GM12891 (cell line): ENCODE data around the gene PKHD1.

Source experiments
- DNase-seq: peaks from one replicate; pipeline ENCODE4 v3.0.0; 2011; ENCODE audit warnings: low spot score; ENCODE audit not compliant: insufficient read length
- FAIRE-seq: peaks from 2 replicates; lab custom pipeline; 2011; peaks lifted over from hg19 to GRCh38; lab: Jason Lieb, UNC
- PAX5 ChIP-seq: IDR thresholded peaks from 2 replicates; pipeline ENCODE4 v1.6.1; 2011; ENCODE audit warnings: low read length, moderate library complexity, mild to moderate bottlenecking; ENCODE audit not compliant: insufficient read depth, severe bottlenecking
- POLR2A ChIP-seq: IDR thresholded peaks from 2 replicates; pipeline ENCODE4 v1.6.1; 2011; ENCODE audit warnings: low read depth, low read length, control low read depth
- POLR2AphosphoS5 ChIP-seq: IDR thresholded peaks from 2 replicates; pipeline ENCODE4 v1.6.1; 2011; ENCODE audit warnings: low read depth, low read length, control low read depth
- POU2F2 ChIP-seq: IDR thresholded peaks from 2 replicates; pipeline ENCODE4 v1.6.1; 2011; ENCODE audit warnings: low read depth, mild to moderate bottlenecking, control low read depth, low read length, moderate library complexity
- SPI1 ChIP-seq: IDR thresholded peaks from 2 replicates; pipeline ENCODE4 v1.6.1; 2011; ENCODE audit warnings: low read depth, low read length, control low read depth
- TAF1 ChIP-seq: IDR thresholded peaks from 2 replicates; pipeline ENCODE4 v1.6.1; 2011; ENCODE audit warnings: low read depth, low read length, control low read depth

The PKHD1 gene

DNA sequence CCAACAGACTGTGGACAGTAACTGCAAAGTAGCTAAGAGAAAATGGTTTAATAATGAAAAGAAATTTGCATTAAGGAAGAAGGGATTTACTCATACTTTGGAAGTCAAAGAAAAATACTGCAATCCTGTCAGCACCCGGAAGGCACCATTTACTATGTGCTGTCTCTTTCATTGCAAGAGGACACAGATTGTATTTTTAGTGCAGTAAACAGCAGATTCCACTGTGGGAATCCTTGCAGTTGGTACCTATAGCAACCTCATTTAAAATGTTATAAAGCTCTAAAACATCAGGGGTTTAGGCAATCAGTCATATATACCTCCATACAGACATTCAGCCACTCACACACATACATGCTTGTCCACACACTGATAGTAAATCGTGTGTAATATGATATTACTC, 346.8 kb downstream of the PKHD1 start:
- DNase-seq, result no peak
- TF ChIP-seq SPI1 (no peak), POU2F2 (no peak), POLR2A (no peak), TAF1 (no peak), PAX5 (no peak), POLR2AphosphoS5 (no peak)
- FAIRE-seq, result no peak

DNA sequence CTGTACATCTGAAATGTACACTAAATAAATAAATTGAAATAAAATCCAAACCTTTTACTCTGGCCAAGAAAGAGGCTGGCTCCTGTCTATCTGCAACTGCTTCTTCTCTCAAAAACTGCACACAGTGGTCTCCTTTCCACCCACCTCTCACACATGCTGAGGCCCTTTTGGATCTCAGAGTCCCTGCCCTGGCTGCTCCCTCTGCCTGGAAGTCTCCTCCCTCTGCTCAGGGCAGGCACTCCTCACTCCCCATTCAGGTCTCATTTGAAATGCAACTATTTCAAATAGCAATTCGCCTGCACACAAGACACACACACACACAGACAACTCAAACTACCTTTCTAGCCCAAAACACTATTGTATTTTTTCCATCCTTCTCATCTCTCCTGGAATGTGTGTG, 348.8 kb downstream of the PKHD1 start:
- FAIRE-seq (no peak), DNase-seq (no peak)
- TF ChIP-seq POLR2AphosphoS5, result no peak
- no peak for TF ChIP-seq TAF1
- TF ChIP-seq POU2F2, result no peak

DNA sequence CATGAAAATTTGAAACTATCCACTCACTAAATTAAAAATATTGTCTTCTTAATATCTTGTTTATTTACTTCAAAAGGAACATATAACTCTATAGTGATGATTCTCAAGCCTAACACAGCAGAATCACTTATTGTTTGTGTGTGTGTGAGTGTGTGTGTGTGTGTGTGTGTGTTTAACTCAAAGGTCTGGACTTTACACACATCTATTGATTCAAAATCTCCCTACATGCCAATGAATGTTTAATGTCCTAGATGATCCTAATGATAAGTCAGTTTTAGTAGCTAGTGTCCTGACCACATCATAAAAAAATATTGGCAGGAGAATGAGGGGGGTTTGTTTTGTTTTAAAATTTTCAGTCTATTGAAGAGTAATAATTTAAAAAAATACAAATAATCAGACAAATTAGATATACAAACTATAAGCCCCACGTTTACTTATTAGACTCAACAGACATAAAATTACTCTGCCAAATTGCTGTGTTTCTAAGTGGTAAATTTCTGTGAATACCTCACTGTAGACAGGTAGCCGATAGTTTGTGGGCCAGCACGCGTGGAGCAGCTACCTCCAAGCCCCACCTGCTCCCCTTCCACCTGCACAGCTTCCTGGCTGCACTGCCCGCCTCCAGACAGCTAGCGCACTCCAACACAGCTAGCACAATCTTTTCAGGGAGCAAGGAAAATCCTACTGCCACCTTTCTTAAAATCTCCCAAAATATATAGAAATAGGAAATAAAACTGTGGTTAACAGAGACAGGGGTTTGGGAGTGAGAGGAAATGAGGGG, 349.6 kb downstream of the PKHD1 start:
- no peak for DNase-seq
- FAIRE-seq, result no peak
- no peak for TF ChIP-seq POLR2A
- no peak for TF ChIP-seq TAF1
- no peak for TF ChIP-seq POLR2AphosphoS5
- no peak for TF ChIP-seq POU2F2
- TF ChIP-seq PAX5, result no peak
- no peak for TF ChIP-seq SPI1

DNA sequence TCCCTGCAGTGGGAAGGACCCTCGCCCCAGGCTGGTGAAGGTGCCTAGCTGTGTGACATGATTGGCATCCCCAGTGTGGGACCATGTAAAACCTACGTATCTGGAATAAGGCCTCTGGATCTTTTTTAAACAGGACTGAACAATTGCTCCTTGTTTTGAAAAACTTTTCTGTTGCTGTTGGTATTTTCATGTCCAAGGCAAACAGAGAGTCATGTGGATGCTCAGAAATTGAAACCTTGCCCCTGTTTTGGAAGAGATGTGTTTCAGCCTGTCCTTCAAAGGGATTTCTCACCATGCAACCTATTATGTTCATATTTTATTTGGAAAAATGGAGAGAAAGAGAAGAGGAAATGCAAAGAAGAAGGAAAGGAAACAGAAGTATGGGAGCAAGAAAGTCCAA, 362.3 kb downstream of the PKHD1 start:
- no peak for DNase-seq
- TF ChIP-seq PAX5 (no peak), POLR2AphosphoS5 (no peak), POLR2A (no peak), TAF1 (no peak), SPI1 (no peak)
- no peak for FAIRE-seq

DNA sequence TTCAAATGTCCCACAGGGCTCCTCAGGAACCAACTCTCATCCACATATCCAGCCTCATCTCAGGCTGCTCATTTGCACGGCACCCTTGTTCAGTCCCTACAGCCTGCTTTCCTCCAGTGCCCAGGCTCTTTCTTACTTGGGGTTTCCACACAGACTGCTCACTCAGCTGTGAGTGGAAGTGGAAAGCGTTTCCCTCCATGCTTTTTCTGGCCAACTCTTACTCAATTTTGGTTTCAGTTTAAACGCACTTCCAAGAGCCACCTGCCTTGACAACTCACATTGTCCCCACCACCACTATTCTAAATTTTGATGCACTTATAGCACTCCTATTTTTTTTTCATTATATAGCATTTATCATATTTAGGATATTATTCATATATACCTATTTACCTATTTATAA, 367.1 kb downstream of the PKHD1 start:
- DNase-seq (no peak), FAIRE-seq (no peak)
- no peak for TF ChIP-seq PAX5
- no peak for TF ChIP-seq POLR2A
- TF ChIP-seq POU2F2, result no peak

DNA sequence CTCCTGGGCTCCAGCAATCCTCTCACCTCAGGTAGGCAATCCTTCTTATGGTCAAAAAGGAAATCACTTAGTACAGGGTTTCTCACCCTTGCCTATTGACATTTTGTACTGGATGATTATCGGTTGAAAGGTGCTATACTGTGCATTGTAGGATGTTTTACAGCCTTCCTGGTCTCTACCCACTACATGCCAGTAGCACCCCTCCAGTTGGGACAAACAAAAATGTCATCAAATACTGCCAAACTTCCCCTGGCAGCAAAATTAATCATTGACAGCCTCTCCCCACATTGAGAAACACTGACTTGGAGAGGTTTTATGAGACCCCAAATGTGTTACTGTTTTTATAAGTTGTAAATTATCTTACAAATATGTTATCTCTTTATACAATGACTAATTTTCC, 368.1 kb downstream of the PKHD1 start:
- FAIRE-seq, result no peak
- TF ChIP-seq POLR2AphosphoS5 (no peak), POU2F2 (no peak), PAX5 (no peak), SPI1 (no peak), POLR2A (no peak)
- no peak for DNase-seq

DNA sequence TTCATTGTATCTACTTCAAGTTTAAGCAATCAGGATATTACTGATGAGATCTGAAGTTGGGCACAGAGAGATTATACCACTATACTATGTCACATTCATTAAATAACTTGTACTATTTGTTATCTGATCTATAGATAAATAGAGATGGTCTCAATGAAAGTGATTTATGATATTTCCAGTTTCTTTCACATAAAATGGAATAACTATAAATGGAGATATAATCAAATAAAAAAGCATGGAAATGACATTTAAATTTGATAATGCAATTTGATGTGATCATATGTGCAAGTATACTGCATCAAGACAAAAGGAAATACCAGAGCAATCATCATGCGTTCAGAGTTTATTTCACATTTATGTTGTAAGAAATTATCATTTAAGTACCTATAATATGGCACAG, 368.9 kb downstream of the PKHD1 start:
- DNase-seq (no peak), FAIRE-seq (no peak)
- no peak for TF ChIP-seq POLR2AphosphoS5
- no peak for TF ChIP-seq SPI1
- no peak for TF ChIP-seq PAX5
- TF ChIP-seq POU2F2, result no peak
- no peak for TF ChIP-seq POLR2A
- TF ChIP-seq TAF1, result no peak

DNA sequence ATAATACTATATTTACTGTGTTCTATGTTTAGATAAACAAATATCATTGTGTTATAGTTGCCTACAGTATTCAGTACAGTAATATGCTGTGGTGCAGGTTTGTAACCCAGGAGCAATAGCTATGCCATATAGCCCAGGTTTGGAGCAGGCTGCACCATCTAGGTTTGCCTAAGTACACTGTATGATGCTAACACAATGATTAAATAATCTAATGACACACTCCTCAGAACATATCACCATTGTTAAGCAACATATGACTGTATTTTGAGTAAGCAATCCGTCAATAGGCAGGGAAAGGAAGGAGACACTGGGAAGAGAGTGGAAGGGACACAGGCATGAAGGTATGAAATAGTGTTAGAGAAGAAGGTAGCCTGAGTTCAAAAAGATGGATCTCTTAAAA, 369.9 kb downstream of the PKHD1 start:
- FAIRE-seq (no peak), DNase-seq (no peak)
- TF ChIP-seq POLR2A, result no peak
- TF ChIP-seq SPI1, result no peak
- no peak for TF ChIP-seq POU2F2
- TF ChIP-seq POLR2AphosphoS5, result no peak
- TF ChIP-seq TAF1, result no peak
- TF ChIP-seq PAX5, result no peak

DNA sequence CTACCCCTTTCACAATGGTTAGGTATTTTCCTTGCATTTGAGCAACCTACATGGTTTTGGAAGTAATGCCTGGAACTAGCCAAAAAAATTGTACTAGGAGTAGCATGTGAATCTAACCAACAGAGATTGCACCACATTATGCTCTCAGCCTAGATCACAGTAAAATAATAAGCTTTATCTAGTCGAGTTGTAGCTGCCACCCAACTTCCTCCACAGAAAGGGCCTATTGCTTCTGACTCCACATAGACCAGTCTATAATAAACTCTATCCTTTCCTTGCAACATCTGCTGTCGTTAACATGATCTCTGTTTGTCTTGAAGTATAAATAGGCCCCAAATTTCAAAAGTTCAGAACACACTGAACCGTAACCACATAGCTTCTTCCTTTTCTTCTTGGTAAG, 375.5 kb downstream of the PKHD1 start:
- no peak for DNase-seq
- TF ChIP-seq POU2F2 (no peak), PAX5 (no peak), POLR2A (no peak), TAF1 (no peak), POLR2AphosphoS5 (no peak), SPI1 (no peak)
- no peak for FAIRE-seq

DNA sequence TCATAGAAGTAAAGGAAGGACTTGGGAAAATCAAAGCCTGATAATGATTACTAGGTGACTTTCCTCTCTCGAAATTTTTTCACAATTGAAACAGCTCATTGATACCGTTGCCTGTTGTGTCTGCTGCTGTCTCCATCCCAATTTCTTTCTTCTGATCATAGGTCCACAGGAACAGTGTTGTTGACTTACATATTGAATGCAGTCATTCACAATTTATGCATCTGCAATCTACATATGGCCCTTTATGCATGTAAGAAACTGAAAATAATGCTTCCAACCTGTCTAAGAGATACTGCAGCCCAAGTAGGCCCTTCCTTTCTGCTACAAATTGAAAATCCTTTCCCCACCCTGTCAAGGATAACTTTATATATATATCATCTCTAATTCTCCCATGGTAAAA, 381.3 kb downstream of the PKHD1 start:
- DNase-seq, result no peak
- no peak for TF ChIP-seq POLR2AphosphoS5
- no peak for TF ChIP-seq TAF1
- no peak for TF ChIP-seq SPI1
- TF ChIP-seq PAX5, result no peak
- no peak for TF ChIP-seq POU2F2
- no peak for TF ChIP-seq POLR2A
- FAIRE-seq, result no peak
